HT1080 (cell line): ENCODE measurements around the gene ECE1. TPM values are rescaled to one million over a fixed set of nuclear protein-coding genes. Genes with fewer than 3 reads are reported as not detected.

ENCODE experiments used
- DNase-seq: peaks from one replicate; pipeline ENCODE4 v3.0.0-alpha.2; 2015; ENCODE audit warnings: low read depth
- total RNA-seq: library from RNA; depleted of rRNA; stranded (reverse); fragments of >200 nt; shearing (Covaris generic); gene quantifications from 2 replicates; pipeline ENCODE4 v1.2.3, GENCODE V29; 2014

ECE1 gene
- total RNA-seq, 1 experiment from 2014 or later: 72.6 TPM

- DNase-seq: no peak
Measured at GRCh38 chr1:21269461-21270085, 20.7 kb downstream of the ECE1 start.

- no peak for DNase-seq
Measured at GRCh38 chr1:21268281-21269239, 21.7 kb downstream of the ECE1 start.

GRCh38 chr1:21267191-21268077 lies 22.8 kb downstream of the ECE1 start:
- no peak for DNase-seq

- no peak for DNase-seq
Measured at GRCh38 chr1:21266119-21266774, 24.0 kb downstream of the ECE1 start.

GRCh38 chr1:21265644-21266043 lies 24.6 kb downstream of the ECE1 start:
- DNase-seq: no peak

- DNase-seq: no peak
Measured at GRCh38 chr1:21264898-21265297, 25.4 kb downstream of the ECE1 start.

GRCh38 chr1:21263653-21264225 lies 26.5 kb downstream of the ECE1 start:
- DNase-seq: no peak

GRCh38 chr1:21263052-21263429 lies 27.2 kb downstream of the ECE1 start:
- DNase-seq: no peak

- peak; percentile 86 for DNase-seq
Measured at GRCh38 chr1:21262293-21263051, 27.8 kb downstream of the ECE1 start.

- peak; percentile 94 for DNase-seq
Measured at GRCh38 chr1:21261551-21262292, 28.5 kb downstream of the ECE1 start.

- DNase-seq: no peak
Measured at GRCh38 chr1:21260405-21261125, 29.7 kb downstream of the ECE1 start.

- DNase-seq: no peak
Measured at GRCh38 chr1:21259316-21260076, 30.8 kb downstream of the ECE1 start.

- no peak for DNase-seq
Measured at GRCh38 chr1:21258331-21259134, 31.7 kb downstream of the ECE1 start.

GRCh38 chr1:21257431-21258135 lies 32.7 kb downstream of the ECE1 start:
- DNase-seq: no peak

GRCh38 chr1:21256776-21257175 lies 33.5 kb downstream of the ECE1 start:
- no peak for DNase-seq

GRCh38 chr1:21255943-21256320 lies 34.3 kb downstream of the ECE1 start:
- no peak for DNase-seq
